Muscle of arm (tissue), 12 donors: ENCODE data around the gene MTM1. TPM values are rescaled to one million over a fixed set of nuclear protein-coding genes. Genes with fewer than 3 reads are reported as not detected.

Experiments used
- DNase-seq: peaks from one replicate; pipeline ENCODE4 v3.0.0-alpha.2; 2013
- polyA plus RNA-seq, 12 donors: library from polyadenylated mRNA; unstranded; fragments of 120-200 nt; gene quantifications; one replicate each; pipeline ENCODE4 v1.2.1, GENCODE V29; 2013; ENCODE audit not compliant: insufficient read length in 12 of 12

The MTM1 gene
- polyA plus RNA-seq, 12 donors, result 4.3 to 13.5 (median 6.3) TPM; not detected in 1

GRCh38 chrX:150548251-150548650, 20.2 kb upstream of the MTM1 start:
- no peak for DNase-seq

- no peak for DNase-seq
These were observed 19.7 kb upstream of the MTM1 start for GRCh38 chrX:150548684-150549083.

DNA sequence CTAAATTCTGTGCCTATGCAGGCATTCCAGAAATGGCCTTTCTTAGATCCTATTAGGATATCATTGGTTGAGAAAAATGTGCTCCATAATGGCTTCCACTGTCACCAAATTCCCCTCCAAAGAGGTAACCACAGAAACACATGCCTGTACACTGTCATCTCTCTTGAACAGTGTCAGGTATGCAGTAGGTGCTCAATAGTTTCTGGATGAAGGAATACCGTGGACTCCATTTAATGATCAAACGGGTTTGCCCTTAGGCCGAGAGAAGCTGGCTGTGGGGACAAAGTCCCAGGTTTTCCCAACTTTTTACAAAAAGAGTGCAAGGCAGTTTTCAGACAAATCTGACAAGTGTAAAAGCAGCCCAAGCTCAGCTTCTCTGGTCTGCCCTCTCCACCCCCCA, 16.5 kb upstream of the MTM1 start:
- no peak for DNase-seq

- no peak for DNase-seq
These were observed 10.0 kb upstream of the MTM1 start for GRCh38 chrX:150558424-150558823.

DNA sequence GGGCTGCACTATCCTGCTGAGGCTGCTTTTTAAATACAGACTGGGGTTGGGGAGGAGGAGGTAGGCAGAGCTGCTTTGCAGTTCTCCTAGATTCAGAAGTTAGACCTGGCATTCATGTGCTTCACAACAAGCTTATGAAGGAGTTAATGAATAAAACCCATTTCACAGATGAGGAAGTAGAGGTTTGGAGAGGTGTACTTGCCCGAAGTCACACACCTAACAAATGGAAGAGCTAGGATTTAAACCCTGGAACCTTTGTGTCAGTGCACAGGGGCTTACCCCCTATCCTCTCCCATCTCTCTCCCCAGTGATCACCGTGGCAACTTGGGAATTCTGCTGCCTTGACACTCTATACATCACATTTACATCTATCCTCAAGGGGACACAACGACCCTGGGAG, 3.6 kb upstream of the MTM1 start:
- DNase-seq, result no peak

DNA sequence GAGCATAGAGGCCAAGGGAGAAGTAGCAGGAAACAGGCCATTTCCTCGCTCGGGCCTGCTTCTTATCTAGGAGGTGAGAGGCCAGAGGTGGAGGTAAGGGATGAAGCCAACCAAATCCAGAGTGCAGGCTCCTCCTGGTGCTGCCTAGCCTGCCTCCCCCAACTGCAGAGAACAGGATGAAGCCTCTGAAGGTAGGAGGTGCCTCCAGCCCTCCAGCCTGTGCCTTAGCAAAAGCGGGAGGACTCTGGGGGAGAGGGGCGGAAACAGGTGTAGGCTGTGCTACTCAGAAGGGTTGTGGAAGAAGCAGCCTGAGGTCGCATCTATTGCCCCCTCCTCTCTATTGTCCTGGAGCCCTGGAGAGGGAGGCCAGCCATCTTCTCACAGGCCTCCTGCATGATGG, 2.9 kb upstream of the MTM1 start:
- DNase-seq, result no peak

GRCh38 chrX:150566734-150567182, 1.7 kb upstream of the MTM1 start:
- peak; percentile 3 for DNase-seq

- DNase-seq, result no peak
These were observed 639 bp upstream of the MTM1 start for GRCh38 chrX:150567645-150568319.

- DNase-seq, result peak; percentile 20
These were observed 695 bp downstream of the MTM1 start for GRCh38 chrX:150569155-150569477.

DNA sequence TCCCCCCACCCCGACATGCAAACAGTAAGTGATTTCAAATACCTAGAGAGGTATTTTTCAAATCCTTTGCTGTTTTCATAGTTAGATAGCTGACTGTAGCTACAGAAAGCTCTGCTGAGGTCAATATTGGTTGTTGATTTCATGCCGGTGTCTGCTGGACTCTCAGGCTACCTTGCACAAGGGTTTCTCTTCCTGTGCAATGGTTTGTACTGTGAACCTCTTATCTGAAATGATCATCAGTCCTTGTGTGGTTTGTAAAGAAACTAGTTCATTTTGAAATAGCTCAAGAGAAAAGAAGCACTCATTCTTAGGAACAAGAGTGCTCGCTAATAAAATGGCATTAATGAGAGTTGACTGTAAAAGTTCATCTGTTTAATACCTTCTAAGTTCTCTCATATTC, 2.1 kb downstream of the MTM1 start:
- DNase-seq, result no peak

GRCh38 chrX:150572206-150572605, 3.8 kb downstream of the MTM1 start:
- no peak for DNase-seq

DNA sequence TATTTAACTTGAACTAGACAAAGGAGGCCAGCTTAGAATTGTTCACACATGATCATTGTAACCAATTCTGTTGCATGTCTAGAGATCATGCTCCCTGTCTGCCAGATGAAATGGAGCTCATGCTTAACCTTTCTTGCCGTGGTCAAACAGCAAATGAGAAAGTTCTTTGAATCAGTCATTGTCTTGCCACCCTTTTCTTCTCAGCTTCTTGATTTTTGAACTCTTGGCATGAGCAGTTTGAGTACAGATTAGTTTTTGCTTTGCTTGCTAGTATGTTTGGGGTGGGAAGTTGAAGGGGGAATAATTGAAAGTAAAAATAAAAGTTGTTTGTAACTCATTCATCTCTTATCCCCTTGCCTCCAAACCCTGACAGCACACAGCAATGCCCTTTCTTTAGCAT, 4.7 kb downstream of the MTM1 start:
- DNase-seq, result no peak

DNA sequence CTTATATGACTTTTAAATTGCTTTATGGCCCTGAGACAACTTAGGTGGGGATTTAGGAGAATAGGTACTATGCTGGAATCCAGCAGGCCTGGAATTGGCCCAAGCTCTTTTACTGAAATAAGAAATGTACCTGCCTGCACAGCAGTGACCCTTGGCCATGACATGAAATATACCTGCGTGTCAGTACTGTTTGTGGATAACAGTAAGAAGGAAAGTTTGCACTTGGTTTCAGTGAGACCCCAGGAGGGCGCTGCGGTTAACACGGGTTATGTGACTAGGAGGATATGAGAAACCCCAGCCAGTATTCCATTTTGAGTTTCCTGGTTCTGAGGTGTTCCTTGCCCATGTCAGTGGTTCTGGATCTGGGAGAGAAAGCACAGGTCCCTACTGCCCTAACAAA, 5.3 kb downstream of the MTM1 start:
- DNase-seq, result no peak

DNA sequence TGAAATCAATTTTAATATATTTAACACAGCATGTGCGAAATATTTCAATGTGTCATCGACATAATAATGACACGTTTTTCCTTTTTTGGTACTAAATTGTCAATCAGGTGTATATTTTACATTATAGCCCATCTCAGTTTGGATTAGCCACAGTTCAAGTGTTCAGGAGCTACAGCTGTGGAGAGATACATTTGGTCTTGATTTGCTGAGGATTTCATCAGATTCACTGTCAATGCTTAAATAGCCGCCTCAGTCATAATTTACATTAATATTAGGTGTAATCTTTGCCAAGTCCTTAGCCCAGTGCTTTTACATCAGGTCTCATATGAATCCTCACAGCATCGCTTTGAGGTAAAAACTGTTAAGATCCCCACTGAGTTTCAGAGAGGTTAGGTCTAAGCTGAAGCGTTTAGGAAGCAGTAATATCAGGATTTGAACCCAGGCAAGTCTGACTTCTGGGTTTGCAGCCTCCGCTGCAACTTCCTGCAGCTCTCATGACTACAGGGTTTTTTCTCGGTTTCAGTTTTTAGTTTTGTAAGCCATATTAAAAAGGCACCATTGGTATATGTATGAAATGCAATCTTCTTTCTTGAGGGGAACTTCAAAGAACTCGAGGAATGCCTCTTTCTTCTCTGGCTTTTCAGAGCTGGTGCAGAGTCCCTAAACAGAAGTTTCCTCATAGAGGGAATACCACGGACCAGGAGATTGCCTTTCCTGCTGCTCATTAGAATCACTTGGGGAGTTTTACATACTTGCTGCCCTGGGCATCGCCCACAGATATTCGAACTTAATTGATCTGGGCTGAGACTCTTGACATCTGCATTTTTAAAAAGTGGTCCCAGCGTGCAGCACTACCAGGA, 6.4 kb downstream of the MTM1 start:
- no peak for DNase-seq

- DNase-seq, result no peak
These were observed 7.0 kb downstream of the MTM1 start for GRCh38 chrX:150575419-150575814.

DNA sequence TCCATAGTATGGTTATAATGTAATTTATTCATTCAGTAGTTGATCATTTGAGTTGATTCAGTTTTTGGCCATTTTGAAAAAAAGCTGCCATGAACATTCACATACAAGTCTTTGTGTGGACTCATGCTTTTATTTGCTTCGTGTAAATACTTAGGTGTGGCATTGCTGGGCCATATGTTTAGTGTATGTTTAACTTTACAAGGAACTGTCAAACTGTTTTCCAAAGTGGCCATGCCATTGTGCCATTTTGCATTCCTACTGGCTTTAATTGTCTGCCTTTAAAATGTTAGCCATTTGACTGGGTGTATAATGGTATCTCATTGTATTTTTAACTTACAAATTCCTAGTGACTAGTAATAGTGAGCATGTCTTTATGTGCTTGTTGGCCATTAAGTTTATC, 8.8 kb downstream of the MTM1 start:
- no peak for DNase-seq

- no peak for DNase-seq
These were observed 12.8 kb downstream of the MTM1 start for GRCh38 chrX:150581093-150581775.

GRCh38 chrX:150582338-150582948, 14.0 kb downstream of the MTM1 start:
- DNase-seq, result no peak

DNA sequence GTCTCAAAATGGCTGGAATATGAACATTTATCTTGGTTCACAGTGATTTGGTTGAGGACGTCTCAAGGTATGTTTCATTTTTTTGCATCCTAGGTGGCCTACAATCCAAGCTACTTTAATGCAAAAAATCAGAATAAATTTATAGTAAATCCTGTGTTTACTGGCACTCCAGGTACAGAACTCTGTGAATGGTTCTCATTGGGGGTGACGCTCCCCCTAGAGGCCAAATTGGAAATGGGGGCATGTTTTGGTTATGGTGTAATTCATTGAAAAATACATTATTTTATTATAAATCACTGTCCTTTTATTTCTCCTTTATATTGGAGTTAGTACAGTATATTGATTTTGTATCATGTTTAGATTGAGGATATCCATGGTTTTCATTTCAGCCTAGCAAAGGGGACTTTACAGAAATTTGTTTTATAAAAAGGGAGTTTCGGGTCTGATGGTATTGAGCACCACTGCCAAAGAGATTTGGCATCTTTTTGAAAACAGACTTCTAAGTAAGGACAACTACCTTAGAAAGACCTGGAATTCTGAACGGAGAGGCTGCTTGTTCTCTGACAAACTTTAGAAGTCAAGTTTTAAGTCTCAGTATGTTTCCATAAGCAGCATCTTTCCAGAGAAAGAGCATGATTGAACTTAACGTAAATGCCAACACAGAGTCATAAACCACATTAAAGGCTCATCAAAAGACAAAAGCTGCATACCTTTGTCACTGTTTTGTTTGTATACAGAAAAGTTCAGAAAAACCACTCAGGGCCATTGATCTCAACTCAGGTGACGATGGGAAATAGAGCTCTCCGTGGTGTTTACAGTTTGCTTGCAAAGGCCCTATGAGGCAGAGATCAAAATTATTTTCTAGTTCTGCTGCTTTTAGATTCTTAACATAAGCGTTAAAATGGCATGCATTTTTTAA, 19.4 kb downstream of the MTM1 start:
- no peak for DNase-seq

DNA sequence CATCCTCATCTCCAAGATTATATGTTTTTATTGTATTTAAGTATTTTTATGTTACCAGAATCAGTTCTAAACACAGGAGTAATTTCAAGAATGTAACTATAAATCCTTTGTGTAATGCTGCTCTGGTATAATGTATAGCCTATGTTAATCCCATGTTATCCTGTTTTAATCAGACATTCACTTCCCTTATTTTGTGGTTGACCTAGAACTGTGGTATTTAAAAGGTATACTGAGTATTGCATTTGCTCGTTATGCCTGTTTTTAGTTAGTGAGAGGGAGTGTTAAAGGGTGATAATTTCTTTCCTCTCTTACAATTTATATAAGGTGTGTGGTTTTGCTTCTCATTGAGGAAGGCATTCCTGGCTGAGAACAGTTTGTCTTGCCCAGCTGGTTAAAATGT, 26.2 kb downstream of the MTM1 start:
- no peak for DNase-seq

- no peak for DNase-seq
These were observed 30.8 kb downstream of the MTM1 start for GRCh38 chrX:150599226-150599625.
